Kidney epithelial cell (primary cell): ENCODE results near the gene ZNF497. TPM values are rescaled to one million over a fixed set of nuclear protein-coding genes. Genes with fewer than 3 reads are reported as not detected.
A peak's percentile ranks its signal among the peaks of the same experiment; 100 is the strongest.
"Not testable (repeated sequence)": the region's sequence is repeated elsewhere in the genome, so short reads cannot be mapped to it uniquely, and the experiment has no call there.

Experiments used
- DNase-seq: peaks from one replicate; pipeline ENCODE4 v3.0.0-alpha.2; 2010; ENCODE audit warnings: low read depth
- H3K27me3 ChIP-seq: 2 replicates; pipeline ENCODE4 v1.6.0; 2011; ENCODE audit warnings: low read length; ENCODE audit not compliant: control insufficient read depth, insufficient read depth
- H3K36me3 ChIP-seq: 2 replicates; pipeline ENCODE4 v1.5.1; 2011; ENCODE audit warnings: low read length; ENCODE audit not compliant: control insufficient read depth, insufficient read depth
- H3K4me3 ChIP-seq: 2 replicates; pipeline ENCODE4 v1.5.1; 2011; ENCODE audit warnings: low read depth, mild to moderate bottlenecking, control low read depth, low read length
- CTCF ChIP-seq: IDR thresholded peaks from 2 replicates; pipeline ENCODE4 v1.5.1; 2011; ENCODE audit warnings: mild to moderate bottlenecking, moderate library complexity, low read length, control low read depth, inconsistent platforms; ENCODE audit not compliant: insufficient read depth, poor library complexity, severe bottlenecking
- total RNA-seq: library from RNA; depleted of rRNA; stranded (reverse); fragments of >200 nt; gene quantifications from 2 replicates; pipeline ENCODE4 v1.2.3, GENCODE V29; 2015

ZNF497 gene
- total RNA-seq, 1 donor from 2014 or later: 0.58 TPM

DNA sequence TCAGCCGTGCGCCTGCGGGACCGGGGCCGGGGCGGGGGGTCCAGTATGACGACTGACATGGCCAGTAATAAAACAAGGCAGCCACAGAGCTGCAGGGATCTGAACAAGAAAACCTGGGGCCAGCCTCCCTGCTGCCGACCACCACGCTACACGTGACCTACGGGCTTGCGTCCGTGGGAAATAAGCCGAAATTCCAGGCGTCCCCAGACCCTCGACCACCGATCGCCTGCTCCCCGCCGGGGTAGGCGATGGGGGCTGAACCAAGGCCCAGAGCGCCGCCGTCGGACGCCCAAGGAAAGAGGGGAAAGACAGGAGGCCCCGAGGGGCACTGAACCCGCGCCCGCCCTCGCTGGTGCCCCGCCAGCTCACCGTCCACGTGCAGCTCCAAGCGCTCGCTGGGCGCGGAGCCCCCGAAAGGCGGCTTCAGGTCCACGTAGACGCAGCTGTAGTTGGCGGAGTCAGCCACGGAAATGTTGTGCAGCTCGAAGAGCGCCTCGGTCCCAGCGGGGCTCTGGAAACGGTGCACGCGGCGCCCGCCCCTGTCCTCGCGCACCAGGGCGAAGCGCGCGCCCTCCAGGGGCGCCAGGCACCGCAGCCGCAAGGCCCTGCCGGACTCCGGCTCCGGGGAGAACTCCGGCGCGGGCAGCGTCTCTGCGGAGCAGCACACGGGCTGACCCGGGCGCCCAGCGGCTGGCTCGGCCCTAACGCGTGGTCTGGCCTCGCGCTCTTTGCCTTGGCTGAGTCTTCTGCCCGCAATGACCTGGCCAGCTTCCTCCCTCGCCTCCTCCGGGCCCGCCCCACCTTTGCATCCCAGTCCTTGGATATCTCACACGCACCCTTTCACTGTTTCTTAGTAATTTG, 12.3 kb downstream of the ZNF497 start:
- no peak for DNase-seq
- Histone ChIP-seq H3K36me3 (no peaks in the 10 kb centered on the region), H3K4me3 (no peak overlapping the region), H3K27me3 (peaks cover 62% of the 10 kb centered on the region)
- no peak for TF ChIP-seq CTCF

GRCh38 chr19:58349590-58349989, 13.0 kb downstream of the ZNF497 start:
- no peaks in the 10 kb centered on the region for H3K36me3 ChIP-seq
- no peak for DNase-seq
- peaks cover 59% of the 10 kb centered on the region for H3K27me3 ChIP-seq
- TF ChIP-seq CTCF: no peak
- no peak overlapping the region for H3K4me3 ChIP-seq

GRCh38 chr19:58348080-58348479, 14.5 kb downstream of the ZNF497 start:
- H3K36me3 ChIP-seq, DNase-seq: not testable (repeated sequence)
- peak overlapping the region; percentile 47 for H3K4me3 ChIP-seq
- H3K27me3 ChIP-seq: peaks cover 52% of the 10 kb centered on the region

- no peaks in the 10 kb centered on the region for H3K36me3 ChIP-seq
- no peak for TF ChIP-seq CTCF
- H3K27me3 ChIP-seq: peaks cover 45% of the 10 kb centered on the region
- no peak for DNase-seq
- H3K4me3 ChIP-seq: peak overlapping the region; percentile 47
Measured at GRCh38 chr19:58346961-58347929, 15.3 kb downstream of the ZNF497 start.

- H3K27me3 ChIP-seq: peaks cover 32% of the 10 kb centered on the region
- no peak for TF ChIP-seq CTCF
- no peak overlapping the region for H3K4me3 ChIP-seq
- no peaks in the 10 kb centered on the region for H3K36me3 ChIP-seq
- DNase-seq: no peak
Measured at GRCh38 chr19:58345558-58345957, 17.0 kb downstream of the ZNF497 start.
